ENCODE measurements around the gene SMTN. TPM values are rescaled to one million over a fixed set of nuclear protein-coding genes. Genes with fewer than 3 reads are reported as not detected.

The SMTN gene
- total and polyA plus RNA-seq, 12 donors: 4.6 to 155 (median 88.9) TPM

- Histone ChIP-seq H3K27me3 (no peaks in the 10 kb centered on the region), H3K4me1 (replicated peaks in 1 of 2) (no peaks in the 10 kb centered on the region), H3K36me3 (replicated peaks in 1 of 2) (no peaks in the 10 kb centered on the region), H3K4me3 (no peak overlapping the region), H3K9me3 (replicated peaks in 1 of 3) (no peaks in the 10 kb centered on the region), H3K27ac (no peak overlapping the region)
- TF ChIP-seq, protein P1, sequence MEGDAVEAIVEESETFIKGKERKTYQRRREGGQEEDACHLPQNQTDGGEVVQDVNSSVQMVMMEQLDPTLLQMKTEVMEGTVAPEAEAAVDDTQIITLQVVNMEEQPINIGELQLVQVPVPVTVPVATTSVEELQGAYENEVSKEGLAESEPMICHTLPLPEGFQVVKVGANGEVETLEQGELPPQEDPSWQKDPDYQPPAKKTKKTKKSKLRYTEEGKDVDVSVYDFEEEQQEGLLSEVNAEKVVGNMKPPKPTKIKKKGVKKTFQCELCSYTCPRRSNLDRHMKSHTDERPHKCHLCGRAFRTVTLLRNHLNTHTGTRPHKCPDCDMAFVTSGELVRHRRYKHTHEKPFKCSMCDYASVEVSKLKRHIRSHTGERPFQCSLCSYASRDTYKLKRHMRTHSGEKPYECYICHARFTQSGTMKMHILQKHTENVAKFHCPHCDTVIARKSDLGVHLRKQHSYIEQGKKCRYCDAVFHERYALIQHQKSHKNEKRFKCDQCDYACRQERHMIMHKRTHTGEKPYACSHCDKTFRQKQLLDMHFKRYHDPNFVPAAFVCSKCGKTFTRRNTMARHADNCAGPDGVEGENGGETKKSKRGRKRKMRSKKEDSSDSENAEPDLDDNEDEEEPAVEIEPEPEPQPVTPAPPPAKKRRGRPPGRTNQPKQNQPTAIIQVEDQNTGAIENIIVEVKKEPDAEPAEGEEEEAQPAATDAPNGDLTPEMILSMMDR (IDR thresholded peaks at IDR 0.05): no peak
- no peak for TF ChIP-seq POLR2A (IDR thresholded peaks at IDR 0.05)
- no peak for DNase-seq
- 72 to 87% (median 83%) methylated on average over 2 of the region's 2 CpGs for WGBS, 4 donors
- intact Hi-C loops (cut with DNase I): loop anchor here in 1 of 2 donors (10.0 kb wide), 1 partner anchor 197 kb away; no protein-coding TSS in a partner anchor
Measured at GRCh38 chr22:31141551-31141950, 60.4 kb downstream of the SMTN start.

DNA sequence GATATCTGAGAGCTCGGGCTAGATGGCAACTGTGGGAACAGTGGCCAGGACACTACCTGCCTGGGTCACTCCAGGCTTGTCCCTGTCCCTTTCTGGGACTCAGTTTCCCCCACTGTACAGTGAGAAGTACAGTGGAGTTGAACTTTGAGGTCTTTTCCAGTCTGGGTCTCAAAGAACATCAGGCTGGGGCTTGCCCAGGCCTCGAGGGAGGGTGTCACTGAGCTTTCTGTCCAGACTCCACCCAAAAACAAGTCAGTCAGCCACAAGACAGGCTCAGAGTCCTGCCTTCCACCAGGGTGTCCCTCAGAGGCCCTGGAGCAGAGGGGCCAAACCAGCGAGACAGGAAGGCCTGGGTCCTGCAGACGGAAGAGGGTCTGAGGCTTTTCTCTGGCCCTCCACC is 61.2 kb downstream of the SMTN start:
- Histone ChIP-seq H3K27ac (no peak overlapping the region), H3K4me3 (no peak overlapping the region), H3K27me3 (no peaks in the 10 kb centered on the region), H3K4me1 (replicated peaks in 1 of 2) (no peaks in the 10 kb centered on the region), H3K9me3 (replicated peaks in 1 of 3) (no peaks in the 10 kb centered on the region), H3K36me3 (replicated peaks in 1 of 2) (no peaks in the 10 kb centered on the region)
- TF ChIP-seq, protein P1 (IDR thresholded peaks at IDR 0.05): no peak
- TF ChIP-seq POLR2A (IDR thresholded peaks at IDR 0.05): no peak
- no peak for DNase-seq
- intact Hi-C loops (cut with DNase I): loop anchor here in 1 of 2 donors (10.0 kb wide), 1 partner anchor 197 kb away; no protein-coding TSS in a partner anchor
- 88 to 100% (median 89%) methylated on average over 1 to 4 of the region's 4 CpGs for WGBS, 4 donors

GRCh38 chr22:31143038-31143437 is 61.9 kb downstream of the SMTN start:
- Histone ChIP-seq H3K4me3 (no peak overlapping the region), H3K27me3 (no peaks in the 10 kb centered on the region), H3K9me3 (replicated peaks in 1 of 3) (no peaks in the 10 kb centered on the region), H3K4me1 (replicated peaks in 1 of 2) (no peaks in the 10 kb centered on the region), H3K36me3 (replicated peaks in 1 of 2) (no peaks in the 10 kb centered on the region), H3K27ac (no peak overlapping the region)
- 60 to 75% (median 69%) methylated on average over 3 of the region's 3 CpGs for WGBS, 4 donors
- no peak for TF ChIP-seq POLR2A (IDR thresholded peaks at IDR 0.05)
- TF ChIP-seq, protein P1 (IDR thresholded peaks at IDR 0.05): no peak
- intact Hi-C loops (cut with DNase I): loop anchor here in 1 of 2 donors (10.0 kb wide), 1 partner anchor 198 kb away; no protein-coding TSS in a partner anchor
- no peak for DNase-seq

DNA sequence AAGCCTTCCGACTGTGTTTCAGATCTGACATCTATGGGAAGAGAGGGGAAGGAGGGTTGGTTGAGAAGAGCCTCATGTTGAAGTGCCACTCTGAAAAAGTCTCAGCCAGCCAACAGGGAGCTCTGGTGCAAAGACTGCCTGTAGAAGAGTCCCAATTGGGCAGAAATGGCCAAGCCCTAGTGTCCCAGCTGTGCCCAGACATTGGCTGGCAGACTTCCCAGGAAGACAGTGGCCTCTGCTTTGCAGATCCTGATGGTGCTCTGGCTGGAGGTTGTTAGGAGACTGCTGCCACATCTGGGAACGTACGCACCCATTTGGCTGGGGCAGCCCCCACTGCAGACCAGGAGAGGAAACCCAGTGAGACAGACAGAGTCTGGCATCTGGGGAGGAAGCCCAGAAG is 62.4 kb downstream of the SMTN start:
- TF ChIP-seq, protein P1 (IDR thresholded peaks at IDR 0.05): no peak
- TF ChIP-seq POLR2A (IDR thresholded peaks at IDR 0.05): no peak
- Histone ChIP-seq H3K4me3 (no peak overlapping the region), H3K27me3 (no peaks in the 10 kb centered on the region), H3K4me1 (replicated peaks in 1 of 2) (no peaks in the 10 kb centered on the region), H3K9me3 (replicated peaks in 1 of 3) (no peaks in the 10 kb centered on the region), H3K36me3 (replicated peaks in 1 of 2) (no peaks in the 10 kb centered on the region), H3K27ac (no peak overlapping the region)
- WGBS, 4 donors: 65 to 85% (median 80%) methylated on average over 3 of the region's 3 CpGs
- intact Hi-C loops (cut with DNase I): loop anchor here in 1 of 2 donors (10.0 kb wide), 1 partner anchor 199 kb away; no protein-coding TSS in a partner anchor
- peak in 3 of 7 donors; percentile 49 to 77 (median 68) for DNase-seq
